Fibroblast of lung (primary cell): ENCODE measurements around the gene KCNIP4. TPM values are rescaled to one million over a fixed set of nuclear protein-coding genes. Genes with fewer than 3 reads are reported as not detected.

ENCODE experiments used
- DNase-seq, 2 donors: peaks; one replicate each; pipeline versions ENCODE4 v3.0.0 to v3.0.0-alpha.2; 2010; ENCODE audit warnings: low read depth in 2 of 2
- H2AFZ ChIP-seq: 2 replicates; pipeline ENCODE4 v1.5.1; 2012; ENCODE audit warnings: low read length, control low read depth, inconsistent platforms
- H3K27ac ChIP-seq: 2 replicates; pipeline ENCODE4 v1.5.1; 2011; ENCODE audit warnings: low read length, control low read depth; ENCODE audit not compliant: insufficient read depth
- H3K27me3 ChIP-seq: 2 replicates; pipeline ENCODE4 v1.5.1; 2011; ENCODE audit warnings: mild to moderate bottlenecking, low read length; ENCODE audit not compliant: control insufficient read depth, insufficient read depth
- H3K36me3 ChIP-seq: 2 replicates; pipeline ENCODE4 v1.5.1; 2011; ENCODE audit warnings: low read length; ENCODE audit not compliant: control insufficient read depth, insufficient read depth
- H3K4me1 ChIP-seq: 2 replicates; pipeline ENCODE4 v1.5.1; 2011; ENCODE audit warnings: low read length; ENCODE audit not compliant: control insufficient read depth, insufficient read depth; ENCODE audit errors: extremely low read depth
- H3K4me2 ChIP-seq: 2 replicates; pipeline ENCODE4 v1.5.1; 2011; ENCODE audit warnings: low read length, control low read depth; ENCODE audit not compliant: insufficient read depth; ENCODE audit errors: extremely low read depth
- H3K4me3 ChIP-seq, 4 experiments: fragments of 200-600 bp in 1 of 4; sonication (generic) in 1 of 4; replicated peaks in 1 of 4; 2 replicates each; pipeline ENCODE4 v1.5.1; 2011 to 2016; ENCODE audit warnings: low read length in 4 of 4, low read depth in 3 of 4, mild to moderate bottlenecking in 3 of 4, control low read depth in 2 of 4, inconsistent platforms in 1 of 4, mixed read lengths in 1 of 4; ENCODE audit not compliant: insufficient read depth in 1 of 4; ENCODE audit errors: control extremely low read depth in 1 of 4
- H3K79me2 ChIP-seq: 2 replicates; pipeline ENCODE4 v1.5.1; 2012; ENCODE audit warnings: mild to moderate bottlenecking, low read length, inconsistent platforms; ENCODE audit not compliant: control insufficient read depth, insufficient read depth
- H3K9ac ChIP-seq: 2 replicates; pipeline ENCODE4 v1.5.1; 2011; ENCODE audit warnings: mild to moderate bottlenecking, low read length, control low read depth; ENCODE audit not compliant: insufficient read depth
- H3K9me3 ChIP-seq: 2 replicates; pipeline ENCODE4 v1.5.1; 2012; ENCODE audit warnings: low read depth, low read length; ENCODE audit not compliant: control insufficient read depth, insufficient read depth
- H4K20me1 ChIP-seq: 2 replicates; pipeline ENCODE4 v1.5.1; 2011; ENCODE audit warnings: low read length; ENCODE audit not compliant: control insufficient read depth, insufficient read depth; ENCODE audit errors: extremely low read depth
- CTCF ChIP-seq, 2 donors: IDR thresholded peaks in 1 of 2; conservative IDR thresholded peaks in 1 of 2; 1 replicate in 1 of 2; 2 replicates in 1 of 2; pipeline ENCODE4 v1.5.1; 2011 to 2012; ENCODE audit warnings: low read length in 2 of 2, control low read depth in 1 of 2, inconsistent platforms in 1 of 2, low read depth in 1 of 2, mild to moderate bottlenecking in 1 of 2
- EZH2 ChIP-seq: IDR thresholded peaks from 2 replicates; pipeline ENCODE4 v1.5.1; 2012; ENCODE audit warnings: low read length, control low read depth, mild to moderate bottlenecking; ENCODE audit errors: missing control alignments
- polyA plus RNA-seq, 2 donors: library from polyadenylated mRNA; depleted of rRNA in 1 of 2; stranded (reverse) in 1 of 2; unstranded in 1 of 2; fragments of >200 nt; gene quantifications; 2 replicates each; pipeline ENCODE4 v1.2.1, GENCODE V29; 2011 to 2012; ENCODE audit warnings: missing spikeins in 1 of 2
- total RNA-seq: library from RNA; depleted of rRNA; stranded (reverse); fragments of >200 nt; gene quantifications from 2 replicates; pipeline ENCODE4 v1.2.1, GENCODE V29; 2014

Gene KCNIP4
- total and polyA plus RNA-seq, 2 donors (not counting 1 experiment from before 2014, with no cell fraction given), result not detected

GRCh38 chr4:20982544-20982943 is 966.0 kb downstream of the KCNIP4 start:
- no peaks in the 10 kb centered on the region for H3K9me3 ChIP-seq
- H3K4me2 ChIP-seq, result no peak overlapping the region
- H3K36me3 ChIP-seq, result no peaks in the 10 kb centered on the region
- H2AFZ ChIP-seq, result no peak overlapping the region
- TF ChIP-seq EZH2 (no peak), CTCF (conservative IDR thresholded peaks at IDR 0.05 in 1 of 2, IDR thresholded peaks at IDR 0.05 in 1 of 2; ENCODE audit: low read depth in 1 of 2, low read length in 2 of 2) (no peak)
- no peak for DNase-seq
- no peak overlapping the region for H3K9ac ChIP-seq
- H4K20me1 ChIP-seq, result no peaks in the 10 kb centered on the region
- H3K4me3 ChIP-seq, result no peak overlapping the region
- H3K27ac ChIP-seq, result no peak overlapping the region
- no peaks in the 10 kb centered on the region for H3K4me1 ChIP-seq
- H3K27me3 ChIP-seq, result no peaks in the 10 kb centered on the region
- H3K79me2 ChIP-seq, result no peaks in the 10 kb centered on the region

GRCh38 chr4:20960291-20960690 is 988.3 kb downstream of the KCNIP4 start:
- Histone ChIP-seq H4K20me1 (no peaks in the 10 kb centered on the region), H3K27me3 (no peaks in the 10 kb centered on the region), H3K4me3 (no peak overlapping the region), H3K9ac (no peak overlapping the region), H3K9me3 (no peaks in the 10 kb centered on the region), H3K4me2 (no peak overlapping the region), H3K36me3 (no peaks in the 10 kb centered on the region), H3K4me1 (no peaks in the 10 kb centered on the region), H3K79me2 (no peaks in the 10 kb centered on the region), H3K27ac (no peak overlapping the region), H2AFZ (no peak overlapping the region)
- TF ChIP-seq CTCF (conservative IDR thresholded peaks at IDR 0.05 in 1 of 2, IDR thresholded peaks at IDR 0.05 in 1 of 2; ENCODE audit: low read depth in 1 of 2, low read length in 2 of 2) (no peak), EZH2 (no peak)
- no peak for DNase-seq

- no peak for TF ChIP-seq EZH2
- no peak for TF ChIP-seq CTCF (conservative IDR thresholded peaks at IDR 0.05 in 1 of 2, IDR thresholded peaks at IDR 0.05 in 1 of 2; ENCODE audit: low read depth in 1 of 2, low read length in 2 of 2)
- no peak overlapping the region for H3K4me3 ChIP-seq
- DNase-seq, result no peak
- no peaks in the 10 kb centered on the region for H3K9me3 ChIP-seq
- H3K9ac ChIP-seq, result no peak overlapping the region
- H3K27me3 ChIP-seq, result no peaks in the 10 kb centered on the region
- H3K36me3 ChIP-seq, result no peaks in the 10 kb centered on the region
- no peak overlapping the region for H2AFZ ChIP-seq
- no peaks in the 10 kb centered on the region for H3K79me2 ChIP-seq
- no peaks in the 10 kb centered on the region for H4K20me1 ChIP-seq
- H3K4me2 ChIP-seq, result no peak overlapping the region
- no peak overlapping the region for H3K27ac ChIP-seq
- no peaks in the 10 kb centered on the region for H3K4me1 ChIP-seq
Measured at GRCh38 chr4:20954541-20954940, 994.0 kb downstream of the KCNIP4 start.
